AG09309 (cell line): Measurements from ENCODE around the gene SFXN4.

Source experiments
- DNase-seq: peaks from one replicate; pipeline ENCODE4 v3.0.0-alpha.2; 2010; ENCODE audit warnings: low read depth
- H3K4me3 ChIP-seq: 2 replicates; pipeline ENCODE4 v1.5.1; 2011; ENCODE audit warnings: mild to moderate bottlenecking, low read depth, low read length, moderate library complexity; ENCODE audit not compliant: control insufficient read depth
- CTCF ChIP-seq: IDR thresholded peaks from 2 replicates; pipeline ENCODE4 v1.5.1; 2011; ENCODE audit warnings: mild to moderate bottlenecking, low read depth, low read length, inconsistent platforms; ENCODE audit not compliant: insufficient read depth, control insufficient read depth; ENCODE audit errors: missing control alignments

SFXN4 gene

DNA sequence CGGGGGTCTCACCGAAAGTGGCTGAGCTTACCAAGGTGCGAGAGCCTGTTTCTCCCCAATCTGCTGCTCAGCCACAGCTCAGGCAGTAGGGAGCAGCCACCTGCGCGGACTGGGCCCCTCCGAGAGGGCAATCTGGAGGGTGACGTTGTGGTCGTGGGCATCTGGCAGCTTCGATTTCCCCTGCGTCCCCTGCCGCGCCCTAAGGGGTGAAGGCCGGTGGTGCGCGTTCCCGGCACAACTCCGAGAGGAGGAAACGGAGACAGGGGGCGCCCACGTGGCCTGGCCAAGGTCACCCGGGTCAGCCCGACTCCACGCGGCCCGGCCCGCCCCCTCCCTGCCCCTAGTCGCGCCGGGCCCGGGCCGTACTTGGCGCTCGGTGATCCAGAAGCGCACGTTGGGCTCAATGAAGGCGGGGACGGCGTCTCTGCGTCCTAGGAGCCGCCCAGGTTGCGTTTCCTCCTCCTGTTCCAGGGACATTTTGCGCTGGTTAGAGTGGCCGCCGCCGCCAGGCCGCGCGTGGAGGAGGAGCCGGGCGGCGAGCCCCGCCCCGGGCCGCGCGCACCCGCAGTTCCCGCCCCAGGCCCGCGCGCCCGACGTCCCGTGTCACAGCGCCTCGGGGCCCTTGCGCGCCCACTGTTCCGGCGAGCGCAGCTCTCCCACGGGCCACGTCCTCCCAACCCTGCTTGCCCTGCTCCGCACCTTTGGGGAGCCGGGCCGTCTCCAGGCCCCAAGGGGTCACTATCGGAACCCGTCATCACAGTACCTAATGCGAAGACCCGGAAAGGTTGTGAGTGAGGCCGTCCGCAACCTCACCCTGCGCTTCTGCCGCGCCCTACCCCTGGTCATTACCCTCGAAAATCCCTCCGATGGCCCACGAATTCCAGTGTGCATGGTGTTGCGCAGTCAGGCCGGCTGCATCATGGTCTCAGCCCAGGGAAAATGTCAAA is at the start of gene SFXN4:
Gene SFXN4 (minus strand): TSS at position 544 of the 947 bp plus-strand sequence. CDS start 67 bp downstream, at position 477.
- DNase-seq, result no peak
- TF ChIP-seq CTCF, result no peak
- H3K4me3 ChIP-seq, result peak within 1 kb of the TSS; percentile 82

DNA sequence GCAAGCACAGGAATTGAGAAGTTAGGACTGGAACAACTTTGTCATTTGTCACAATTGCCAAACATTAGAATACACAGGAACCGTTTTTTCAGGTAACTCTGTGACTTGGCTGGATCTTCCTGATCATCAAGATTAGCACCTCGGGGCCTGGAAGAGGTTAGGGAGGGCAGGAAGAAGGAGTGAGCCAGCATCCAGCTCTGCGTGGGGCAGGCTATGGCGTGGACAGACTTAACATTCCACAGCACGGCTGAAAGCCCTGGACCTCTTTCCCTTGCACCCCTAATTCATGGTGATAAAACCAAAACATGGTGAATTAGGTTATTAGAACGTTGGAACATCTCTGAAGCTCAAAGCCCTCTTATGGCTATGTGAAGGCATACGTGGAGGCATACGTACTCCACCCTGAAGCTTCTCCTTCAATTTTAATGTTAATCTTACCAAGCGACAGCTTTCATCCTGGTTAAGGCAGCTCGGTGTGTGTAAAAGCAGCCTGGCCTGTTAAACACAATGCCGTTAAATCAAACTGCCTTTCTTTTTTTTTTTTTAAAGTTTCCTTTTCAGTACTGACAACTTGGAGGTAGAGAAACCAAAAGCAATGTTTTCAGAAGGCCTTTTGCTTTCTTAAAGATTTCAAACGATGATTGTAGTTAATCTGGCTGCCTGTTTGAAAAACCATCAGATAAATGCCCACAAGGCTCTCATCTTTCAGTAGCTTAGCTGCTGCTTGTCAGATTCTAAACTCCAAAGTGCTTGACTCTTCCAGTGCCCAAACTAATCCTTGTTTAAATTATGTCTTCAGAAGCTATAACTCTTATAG is 46.3 kb upstream of the SFXN4 start:
- TF ChIP-seq CTCF, result no peak
- H3K4me3 ChIP-seq, result no peak overlapping the region
- DNase-seq, result no peak

DNA sequence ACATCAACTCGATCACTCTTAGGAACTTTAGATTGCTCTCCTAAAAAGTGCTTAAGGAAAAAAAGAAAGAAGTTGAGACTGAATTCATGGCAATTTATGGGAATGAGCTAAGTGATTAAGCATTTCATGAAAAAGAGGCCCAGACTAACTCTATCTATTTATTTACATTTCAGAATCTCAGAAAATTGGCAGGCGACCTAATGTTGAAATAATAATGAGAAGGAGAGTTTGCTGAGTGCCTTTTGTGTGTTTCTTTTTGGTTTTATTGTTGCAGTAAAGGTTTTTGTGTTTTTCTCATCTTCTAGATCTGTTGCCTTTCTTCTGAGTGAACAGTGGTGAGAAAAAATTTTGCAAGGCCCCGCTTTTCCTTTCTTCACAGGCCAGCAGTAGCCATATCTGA is 45.7 kb upstream of the SFXN4 start:
- no peak for DNase-seq

DNA sequence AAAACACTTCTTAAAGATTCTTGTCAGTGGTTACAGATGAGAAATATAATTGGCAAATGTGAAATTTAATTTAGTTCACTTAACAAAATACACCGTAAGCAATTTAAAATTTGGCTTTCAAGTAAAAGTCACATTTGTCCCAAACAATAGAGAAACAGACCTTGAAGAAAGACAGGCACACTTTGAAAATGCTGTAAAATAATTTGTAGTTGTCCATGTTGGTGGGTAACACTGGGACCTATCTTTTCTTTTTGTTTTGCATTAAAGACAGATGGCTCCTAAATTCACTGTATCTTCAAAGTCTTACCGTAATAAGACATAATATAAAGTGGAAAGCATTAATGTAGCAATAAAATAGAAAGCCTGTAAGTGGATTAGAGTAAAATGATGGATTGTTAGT is 45.1 kb upstream of the SFXN4 start:
- no peak for DNase-seq
- no peak overlapping the region for H3K4me3 ChIP-seq
- TF ChIP-seq CTCF, result no peak

More for the DNA sequence above, 45.7 kb upstream of the SFXN4 start:
- TF ChIP-seq CTCF, result no peak
- H3K4me3 ChIP-seq, result no peak overlapping the region

GRCh38 chr10:119209736-119210355 is 44.3 kb upstream of the SFXN4 start:
- H3K4me3 ChIP-seq, result peak overlapping the region; percentile 65; the same call in 1 of the 2 replicates
- DNase-seq, result no peak
- TF ChIP-seq CTCF, result no peak

GRCh38 chr10:119209035-119209735 is 43.7 kb upstream of the SFXN4 start:
- DNase-seq, result no peak
- peak overlapping the region; percentile 65 for H3K4me3 ChIP-seq
- TF ChIP-seq CTCF, result peak; percentile 92
